ENCODE data around the gene RXRA. TPM values are rescaled to one million over a fixed set of nuclear protein-coding genes. Genes with fewer than 3 reads are reported as not detected.

The RXRA gene
- polyA plus RNA-seq, 3 donors = 15.8 to 91.0 (median 23.2) TPM

- peak overlapping the region; percentile 10 to 66 for H3K27ac ChIP-seq (ENCODE audit: low read depth in 1 of 2, low read length in 2 of 2)
- H3K9me3 ChIP-seq (replicated peaks in 1 of 2; ENCODE audit: control insufficient read depth in 1 of 2, insufficient read depth in 1 of 2, low read length in 2 of 2) = no peaks in the 10 kb centered on the region
- H3K9ac ChIP-seq (ENCODE audit: insufficient read depth, low read length, poor library complexity, severe bottlenecking) = peak overlapping the region; percentile 25
- peaks cover 18 to 39% of the 10 kb centered on the region in 2 donors for H3K36me3 ChIP-seq (replicated peaks in 1 of 2; ENCODE audit: control insufficient read depth in 1 of 2, insufficient read depth in 2 of 2, low read length in 2 of 2)
- peak overlapping the region in 1 of 3 experiments; percentile 4 for H3K4me3 ChIP-seq (replicated peaks in 1 of 3; ENCODE audit: low read depth in 2 of 3, low read length in 3 of 3)
- peak overlapping the region; percentile 16 for H3K4me2 ChIP-seq (replicated peaks; ENCODE audit: extremely low read depth, low read length, poor library complexity, severe bottlenecking)
- H3K36me3 Mint-ChIP-seq = peaks cover 32 to 73% of the 10 kb centered on the region in 2 donors
- peaks cover 2 to 3% (median 3%) of the 10 kb centered on the region in 3 donors for H3K27me3 Mint-ChIP-seq (ENCODE audit: low read depth in 3 of 3)
- peak overlapping the region; percentile 34 to 65 for H3K4me3 Mint-ChIP-seq
- H4K20me1 ChIP-seq (ENCODE audit: insufficient read depth, low read length) = peaks cover 100% of the 10 kb centered on the region
- H3K27ac Mint-ChIP-seq = peak overlapping the region in 5 of 7 donors; percentile 64 to 85 (median 80)
- peaks cover 90% of the 10 kb centered on the region for H3K4me1 Mint-ChIP-seq
- H3K9me3 Mint-ChIP-seq = peaks cover 0 to 3% (median 0%) of the 10 kb centered on the region in 7 donors
- 77% methylated on average over 16 of the region's 35 CpGs for WGBS (ENCODE audit: insufficient coverage)
- H2AFZ ChIP-seq (ENCODE audit: insufficient read depth, low read depth, low read length, poor library complexity, severe bottlenecking) = no peak overlapping the region
- H3K27me3 ChIP-seq (ENCODE audit: control insufficient read depth in 2 of 2, insufficient read depth in 2 of 2, low read length in 2 of 2) = no peaks in the 10 kb centered on the region
- DNase-seq = peak in 1 of 3 donors; percentile 43
- peaks cover 90 to 99% of the 10 kb centered on the region in 2 donors for H3K4me1 ChIP-seq (ENCODE audit: control insufficient read depth in 1 of 2, insufficient read depth in 2 of 2, low read length in 2 of 2)
- H3K79me2 ChIP-seq (ENCODE audit: insufficient read depth, low read length) = peaks cover 99% of the 10 kb centered on the region
- no peak for TF ChIP-seq CTCF (IDR thresholded peaks at IDR 0.05)
- intact Hi-C loops (cut with micrococcal nuclease) = no loop called here
These were observed 65.3 kb downstream of the RXRA start for GRCh38 chr9:134391319-134392231.

GRCh38 chr9:134392900-134393299 lies 66.6 kb downstream of the RXRA start:
- H3K27ac Mint-ChIP-seq = peak overlapping the region in 3 of 7 donors; percentile 41 to 83 (median 54)

More at GRCh38 chr9:134392900-134393299, 66.6 kb downstream of the RXRA start:
- H3K9ac ChIP-seq (ENCODE audit: insufficient read depth, low read length, poor library complexity, severe bottlenecking) = no peak overlapping the region
- H3K27me3 Mint-ChIP-seq (ENCODE audit: low read depth in 3 of 3) = peaks cover 1 to 3% (median 2%) of the 10 kb centered on the region in 3 donors
- no peak overlapping the region for H3K4me3 Mint-ChIP-seq
- H2AFZ ChIP-seq (ENCODE audit: insufficient read depth, low read depth, low read length, poor library complexity, severe bottlenecking) = no peak overlapping the region
- no peak overlapping the region for H3K4me2 ChIP-seq (replicated peaks; ENCODE audit: extremely low read depth, low read length, poor library complexity, severe bottlenecking)
- no peak for DNase-seq
- intact Hi-C loops (cut with micrococcal nuclease) = no loop called here
- H3K9me3 Mint-ChIP-seq = peaks cover 0 to 3% (median 0%) of the 10 kb centered on the region in 7 donors
- peaks cover 27 to 65% of the 10 kb centered on the region in 2 donors for H3K36me3 Mint-ChIP-seq
- no peak for TF ChIP-seq CTCF (IDR thresholded peaks at IDR 0.05)
- H4K20me1 ChIP-seq (ENCODE audit: insufficient read depth, low read length) = peaks cover 99% of the 10 kb centered on the region
- 97% methylated on average over 9 of the region's 12 CpGs for WGBS (ENCODE audit: insufficient coverage)
- peaks cover 15 to 26% of the 10 kb centered on the region in 2 donors for H3K36me3 ChIP-seq (replicated peaks in 1 of 2; ENCODE audit: control insufficient read depth in 1 of 2, insufficient read depth in 2 of 2, low read length in 2 of 2)
- no peaks in the 10 kb centered on the region for H3K27me3 ChIP-seq (ENCODE audit: control insufficient read depth in 2 of 2, insufficient read depth in 2 of 2, low read length in 2 of 2)
- peaks cover 99% of the 10 kb centered on the region for H3K79me2 ChIP-seq (ENCODE audit: insufficient read depth, low read length)
- no peak overlapping the region for H3K4me3 ChIP-seq (replicated peaks in 1 of 3; ENCODE audit: low read depth in 2 of 3, low read length in 3 of 3)
- no peaks in the 10 kb centered on the region for H3K9me3 ChIP-seq (replicated peaks in 1 of 2; ENCODE audit: control insufficient read depth in 1 of 2, insufficient read depth in 1 of 2, low read length in 2 of 2)
- H3K4me1 Mint-ChIP-seq = peaks cover 93% of the 10 kb centered on the region
- peaks cover 97 to 100% of the 10 kb centered on the region in 2 donors for H3K4me1 ChIP-seq (ENCODE audit: control insufficient read depth in 1 of 2, insufficient read depth in 2 of 2, low read length in 2 of 2)
- peak overlapping the region in 1 of 2 donors; percentile 85 for H3K27ac ChIP-seq (ENCODE audit: low read depth in 1 of 2, low read length in 2 of 2)
